Fibroblast of upper back skin (primary cell): Measurements from ENCODE around the gene FHOD3.

ENCODE experiments used
- DNase-seq: peaks from one replicate; pipeline ENCODE4 v3.0.0-alpha.2; 2013

The FHOD3 gene

GRCh38 chr18:36297417-36298125 lies at the start of gene FHOD3:
FHOD3 (plus strand) TSS chr18:36297713; CDS start chr18:36297836, 123 bp downstream.
- peak; percentile 72 for DNase-seq

- no peak for DNase-seq
Observed at GRCh38 chr18:36249392-36249791, 48.1 kb upstream of the FHOD3 start.

GRCh38 chr18:36250827-36251226 lies 46.7 kb upstream of the FHOD3 start:
- DNase-seq = no peak

GRCh38 chr18:36255072-36255698 lies 42.3 kb upstream of the FHOD3 start:
- no peak for DNase-seq

- DNase-seq = no peak
Observed at GRCh38 chr18:36256094-36256493, 41.4 kb upstream of the FHOD3 start.

GRCh38 chr18:36262971-36263370 lies 34.5 kb upstream of the FHOD3 start:
- no peak for DNase-seq

GRCh38 chr18:36264283-36264682 lies 33.2 kb upstream of the FHOD3 start:
- DNase-seq = no peak

GRCh38 chr18:36265015-36265414 lies 32.5 kb upstream of the FHOD3 start:
- no peak for DNase-seq

- no peak for DNase-seq
Observed at GRCh38 chr18:36269157-36269556, 28.4 kb upstream of the FHOD3 start.

- DNase-seq = no peak
Observed at GRCh38 chr18:36271153-36271552, 26.4 kb upstream of the FHOD3 start.

- no peak for DNase-seq
Observed at GRCh38 chr18:36273347-36273746, 24.2 kb upstream of the FHOD3 start.

GRCh38 chr18:36274083-36274715 lies 23.3 kb upstream of the FHOD3 start:
- DNase-seq = no peak

- DNase-seq = no peak
Observed at GRCh38 chr18:36275561-36275960, 22.0 kb upstream of the FHOD3 start.

- no peak for DNase-seq
Observed at GRCh38 chr18:36279001-36279400, 18.5 kb upstream of the FHOD3 start.

- no peak for DNase-seq
Observed at GRCh38 chr18:36281936-36282335, 15.6 kb upstream of the FHOD3 start.

- DNase-seq = no peak
Observed at GRCh38 chr18:36283448-36283847, 14.1 kb upstream of the FHOD3 start.

- DNase-seq = no peak
Observed at GRCh38 chr18:36284268-36284667, 13.2 kb upstream of the FHOD3 start.

GRCh38 chr18:36284671-36285295 lies 12.7 kb upstream of the FHOD3 start:
- DNase-seq = peak; percentile 72

GRCh38 chr18:36287653-36288052 lies 9.9 kb upstream of the FHOD3 start:
- no peak for DNase-seq

- DNase-seq = no peak
Observed at GRCh38 chr18:36288689-36289088, 8.8 kb upstream of the FHOD3 start.

GRCh38 chr18:36294031-36294430 lies 3.5 kb upstream of the FHOD3 start:
- peak; percentile 81 for DNase-seq

- DNase-seq = no peak
Observed at GRCh38 chr18:36295214-36295613, 2.3 kb upstream of the FHOD3 start.

- DNase-seq = no peak
Observed at GRCh38 chr18:36295880-36296301, 1.6 kb upstream of the FHOD3 start.
